Astrocyte (in vitro differentiated cells and primary cell): Measurements from ENCODE around the gene HLTF. TPM values are rescaled to one million over a fixed set of nuclear protein-coding genes. Genes with fewer than 3 reads are reported as not detected.

Source experiments
- DNase-seq: peaks from one replicate; pipeline ENCODE4 v3.0.0-alpha.2; 2010; ENCODE audit warnings: low read depth
- FAIRE-seq: peaks from 2 replicates; lab custom pipeline; 2011; peaks lifted over from hg19 to GRCh38; lab: Jason Lieb, UNC
- H2AFZ ChIP-seq: 2 replicates; pipeline ENCODE4 v1.6.0; 2012; ENCODE audit warnings: low read depth, low read length, inconsistent platforms
- H3K27ac ChIP-seq: 2 replicates; pipeline ENCODE4 v1.5.1; 2011; ENCODE audit warnings: low read depth, low read length, inconsistent platforms
- H3K27me3 ChIP-seq: 2 replicates; pipeline ENCODE4 v1.6.0; 2011; ENCODE audit warnings: low read length, inconsistent platforms; ENCODE audit not compliant: insufficient read depth
- H3K36me3 ChIP-seq: 2 replicates; pipeline ENCODE4 v1.5.1; 2011; ENCODE audit warnings: low read length, inconsistent platforms; ENCODE audit not compliant: insufficient read depth
- H3K4me1 ChIP-seq: 2 replicates; pipeline ENCODE4 v1.5.1; 2011; ENCODE audit warnings: low read length, inconsistent platforms; ENCODE audit not compliant: insufficient read depth
- H3K4me2 ChIP-seq: 2 replicates; pipeline ENCODE4 v1.6.0; 2012; ENCODE audit warnings: low read length, inconsistent platforms
- H3K4me3 ChIP-seq: 2 replicates; pipeline ENCODE4 v1.5.1; 2011; ENCODE audit warnings: low read depth, mild to moderate bottlenecking, low read length, inconsistent platforms; ENCODE audit not compliant: insufficient read depth
- H3K79me2 ChIP-seq: 2 replicates; pipeline ENCODE4 v1.6.0; 2012; ENCODE audit warnings: mild to moderate bottlenecking, low read length, inconsistent platforms; ENCODE audit not compliant: insufficient read depth
- H3K9ac ChIP-seq: 2 replicates; pipeline ENCODE4 v1.6.0; 2012; ENCODE audit warnings: mild to moderate bottlenecking, low read length, inconsistent platforms
- H3K9me3 ChIP-seq: 2 replicates; pipeline ENCODE4 v1.5.1; 2012; ENCODE audit warnings: low read depth, mild to moderate bottlenecking, low read length, inconsistent platforms; ENCODE audit not compliant: insufficient read depth
- H4K20me1 ChIP-seq: 2 replicates; pipeline ENCODE4 v1.6.0; 2012; ENCODE audit warnings: low read length, inconsistent platforms; ENCODE audit not compliant: insufficient read depth
- H3K27ac Mint-ChIP-seq: one replicate; pipeline ENCODE4 v1.8.0; 2021; ENCODE audit warnings: mild to moderate bottlenecking, mixed read lengths; ENCODE audit not compliant: unreplicated experiment
- H3K27me3 Mint-ChIP-seq: one replicate; pipeline ENCODE4 v1.8.0; 2021; ENCODE audit warnings: low read depth, mixed read lengths; ENCODE audit not compliant: unreplicated experiment
- H3K36me3 Mint-ChIP-seq: one replicate; pipeline ENCODE4 v1.8.0; 2021; ENCODE audit warnings: low read depth, mixed read lengths; ENCODE audit not compliant: unreplicated experiment
- H3K4me1 Mint-ChIP-seq: one replicate; pipeline ENCODE4 v1.8.0; 2021; ENCODE audit warnings: low read depth, mixed read lengths; ENCODE audit not compliant: unreplicated experiment
- H3K4me3 Mint-ChIP-seq: one replicate; pipeline ENCODE4 v1.8.0; 2021; ENCODE audit warnings: mild to moderate bottlenecking, moderate library complexity, mixed read lengths; ENCODE audit not compliant: unreplicated experiment
- H3K9me3 Mint-ChIP-seq: one replicate; pipeline ENCODE4 v1.8.0; 2021; ENCODE audit warnings: mild to moderate bottlenecking, mixed read lengths; ENCODE audit not compliant: unreplicated experiment
- EZH2 ChIP-seq: IDR thresholded peaks from 2 replicates; pipeline ENCODE4 v1.6.1; 2012; ENCODE audit warnings: mild to moderate bottlenecking, low read length, inconsistent platforms; ENCODE audit not compliant: insufficient read depth
- total RNA-seq: library from RNA; stranded (reverse); gene quantifications from 2 replicates; pipeline ENCODE4 v1.2.1, GENCODE V29; 2021
- TF ChIP-seq, protein P1 (sequence below): IDR thresholded peaks from 2 replicates; pipeline ENCODE4 v1.5.1; 2011; ENCODE audit warnings: low read depth, mild to moderate bottlenecking, inconsistent platforms, low read length, moderate library complexity; ENCODE audit not compliant: insufficient read depth

The HLTF gene
- total RNA-seq, 1 donor from 2014 or later: 19.5 TPM

DNA sequence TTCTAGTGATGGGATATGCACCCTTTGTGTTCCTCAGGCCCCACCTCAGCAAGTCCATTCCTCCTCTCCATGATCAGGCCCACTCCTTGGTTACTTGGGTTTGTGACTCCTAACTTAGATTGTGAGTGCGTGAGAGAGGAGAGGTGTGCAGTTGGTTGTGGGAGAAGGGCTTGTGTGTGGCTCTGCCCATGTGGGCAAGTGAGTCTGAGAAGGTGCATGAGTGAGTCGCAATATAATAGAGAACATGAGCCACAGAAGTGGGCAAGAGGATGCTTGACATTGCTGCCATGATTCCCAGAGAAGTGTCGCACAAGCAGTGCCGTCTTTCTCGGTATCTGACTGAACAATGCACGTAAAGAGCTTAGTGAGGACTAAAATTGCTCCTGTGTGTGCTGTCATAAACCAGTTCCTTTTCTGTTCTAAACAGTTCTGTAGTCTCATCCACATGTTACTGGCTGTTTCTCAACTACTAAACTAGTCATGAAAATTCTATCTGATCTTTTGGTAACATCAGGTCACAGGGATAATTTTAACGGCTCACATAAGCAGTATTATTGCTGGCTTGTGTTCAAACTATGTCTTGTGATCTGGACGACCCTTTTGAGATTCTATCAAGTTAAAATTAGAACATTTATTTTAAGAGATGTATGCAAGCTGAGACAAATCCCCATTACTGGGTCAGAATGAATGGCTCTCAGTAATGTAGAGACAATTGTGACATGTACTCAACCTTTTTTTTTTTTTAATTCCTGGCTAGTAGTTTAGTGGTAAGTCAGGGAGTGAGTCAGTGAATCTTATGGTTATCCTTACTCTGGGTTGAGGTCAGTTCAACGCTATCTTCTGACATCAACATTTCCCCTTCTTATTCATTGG, 69.4 kb downstream of the HLTF start:
- H4K20me1 ChIP-seq: no peaks in the 10 kb centered on the region
- H3K4me1 ChIP-seq: peaks cover 56% of the 10 kb centered on the region
- Mint-ChIP-seq H3K4me3 (no peak overlapping the region), H3K36me3 (peaks cover 10% of the 10 kb centered on the region), H3K4me1 (peaks cover 35% of the 10 kb centered on the region), H3K27ac (peak overlapping the region; percentile 67), H3K27me3 (no peaks in the 10 kb centered on the region), H3K9me3 (no peaks in the 10 kb centered on the region)
- FAIRE-seq (peak; percentile 47), DNase-seq (peak; percentile 97)
- peak overlapping the region; percentile 15 for H3K4me3 ChIP-seq
- peak overlapping the region; percentile 61 for H3K9ac ChIP-seq
- no peak for TF ChIP-seq EZH2
- TF ChIP-seq, protein P1, sequence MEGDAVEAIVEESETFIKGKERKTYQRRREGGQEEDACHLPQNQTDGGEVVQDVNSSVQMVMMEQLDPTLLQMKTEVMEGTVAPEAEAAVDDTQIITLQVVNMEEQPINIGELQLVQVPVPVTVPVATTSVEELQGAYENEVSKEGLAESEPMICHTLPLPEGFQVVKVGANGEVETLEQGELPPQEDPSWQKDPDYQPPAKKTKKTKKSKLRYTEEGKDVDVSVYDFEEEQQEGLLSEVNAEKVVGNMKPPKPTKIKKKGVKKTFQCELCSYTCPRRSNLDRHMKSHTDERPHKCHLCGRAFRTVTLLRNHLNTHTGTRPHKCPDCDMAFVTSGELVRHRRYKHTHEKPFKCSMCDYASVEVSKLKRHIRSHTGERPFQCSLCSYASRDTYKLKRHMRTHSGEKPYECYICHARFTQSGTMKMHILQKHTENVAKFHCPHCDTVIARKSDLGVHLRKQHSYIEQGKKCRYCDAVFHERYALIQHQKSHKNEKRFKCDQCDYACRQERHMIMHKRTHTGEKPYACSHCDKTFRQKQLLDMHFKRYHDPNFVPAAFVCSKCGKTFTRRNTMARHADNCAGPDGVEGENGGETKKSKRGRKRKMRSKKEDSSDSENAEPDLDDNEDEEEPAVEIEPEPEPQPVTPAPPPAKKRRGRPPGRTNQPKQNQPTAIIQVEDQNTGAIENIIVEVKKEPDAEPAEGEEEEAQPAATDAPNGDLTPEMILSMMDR: no peak
- no peaks in the 10 kb centered on the region for H3K79me2 ChIP-seq
- H3K4me2 ChIP-seq: peak overlapping the region; percentile 68
- no peak overlapping the region for H2AFZ ChIP-seq
- H3K27me3 ChIP-seq: no peaks in the 10 kb centered on the region
- H3K27ac ChIP-seq: peak overlapping the region; percentile 85
- H3K36me3 ChIP-seq: no peaks in the 10 kb centered on the region
- no peaks in the 10 kb centered on the region for H3K9me3 ChIP-seq

GRCh38 chr3:149016242-149016641, 70.1 kb downstream of the HLTF start:
- no peaks in the 10 kb centered on the region for H4K20me1 ChIP-seq
- Mint-ChIP-seq H3K27ac (peak overlapping the region; percentile 50), H3K4me3 (no peak overlapping the region), H3K27me3 (no peaks in the 10 kb centered on the region), H3K9me3 (no peaks in the 10 kb centered on the region), H3K36me3 (peaks cover 13% of the 10 kb centered on the region), H3K4me1 (peaks cover 35% of the 10 kb centered on the region)
- peak overlapping the region; percentile 61 for H3K9ac ChIP-seq
- H3K27me3 ChIP-seq: no peaks in the 10 kb centered on the region
- FAIRE-seq (no peak), DNase-seq (no peak)
- TF ChIP-seq EZH2: no peak
- TF ChIP-seq, protein P1: no peak
- no peak overlapping the region for H2AFZ ChIP-seq
- H3K79me2 ChIP-seq: no peaks in the 10 kb centered on the region
- no peak overlapping the region for H3K4me3 ChIP-seq
- peaks cover 56% of the 10 kb centered on the region for H3K4me1 ChIP-seq
- no peaks in the 10 kb centered on the region for H3K9me3 ChIP-seq
- H3K27ac ChIP-seq: peak overlapping the region; percentile 85
- no peaks in the 10 kb centered on the region for H3K36me3 ChIP-seq
- peak overlapping the region; percentile 68 for H3K4me2 ChIP-seq

GRCh38 chr3:149015393-149015792, 70.9 kb downstream of the HLTF start:
- Mint-ChIP-seq H3K27me3 (no peaks in the 10 kb centered on the region), H3K4me1 (peaks cover 34% of the 10 kb centered on the region), H3K4me3 (no peak overlapping the region), H3K9me3 (no peaks in the 10 kb centered on the region), H3K27ac (peak overlapping the region; percentile 30), H3K36me3 (peaks cover 17% of the 10 kb centered on the region)
- Histone ChIP-seq H3K4me1 (peaks cover 52% of the 10 kb centered on the region), H3K4me2 (peak overlapping the region; percentile 32), H3K4me3 (no peak overlapping the region), H2AFZ (no peak overlapping the region), H3K27ac (no peak overlapping the region), H3K79me2 (no peaks in the 10 kb centered on the region), H4K20me1 (no peaks in the 10 kb centered on the region), H3K9ac (peak overlapping the region; percentile 1), H3K36me3 (peaks cover 2% of the 10 kb centered on the region), H3K27me3 (no peaks in the 10 kb centered on the region), H3K9me3 (no peaks in the 10 kb centered on the region)
- TF ChIP-seq, protein P1: no peak
- TF ChIP-seq EZH2: no peak
- FAIRE-seq (peak; percentile 45), DNase-seq (no peak)
